Mammary epithelial cell (primary cell): ENCODE data around the gene FAM90A26.
"Not testable (repeated sequence)": the region's sequence is repeated elsewhere in the genome, so short reads cannot be mapped to it uniquely, and the experiment has no call there.

Experiments used
- CTCF ChIP-seq, 2 donors: IDR thresholded peaks in 1 of 2; conservative IDR thresholded peaks in 1 of 2; 2 replicates each; pipeline ENCODE4 v1.5.1; 2011 to 2012; ENCODE audit warnings: inconsistent platforms in 2 of 2, low read length in 2 of 2, mild to moderate bottlenecking in 2 of 2, control low read depth in 1 of 2, low read depth in 1 of 2; ENCODE audit not compliant: insufficient read depth in 1 of 2; ENCODE audit errors: extremely low read depth in 1 of 2
- EZH2 ChIP-seq: IDR thresholded peaks from 2 replicates; pipeline ENCODE4 v1.6.1; 2012; ENCODE audit warnings: low read length, inconsistent platforms, borderline replicate concordance

DNA sequence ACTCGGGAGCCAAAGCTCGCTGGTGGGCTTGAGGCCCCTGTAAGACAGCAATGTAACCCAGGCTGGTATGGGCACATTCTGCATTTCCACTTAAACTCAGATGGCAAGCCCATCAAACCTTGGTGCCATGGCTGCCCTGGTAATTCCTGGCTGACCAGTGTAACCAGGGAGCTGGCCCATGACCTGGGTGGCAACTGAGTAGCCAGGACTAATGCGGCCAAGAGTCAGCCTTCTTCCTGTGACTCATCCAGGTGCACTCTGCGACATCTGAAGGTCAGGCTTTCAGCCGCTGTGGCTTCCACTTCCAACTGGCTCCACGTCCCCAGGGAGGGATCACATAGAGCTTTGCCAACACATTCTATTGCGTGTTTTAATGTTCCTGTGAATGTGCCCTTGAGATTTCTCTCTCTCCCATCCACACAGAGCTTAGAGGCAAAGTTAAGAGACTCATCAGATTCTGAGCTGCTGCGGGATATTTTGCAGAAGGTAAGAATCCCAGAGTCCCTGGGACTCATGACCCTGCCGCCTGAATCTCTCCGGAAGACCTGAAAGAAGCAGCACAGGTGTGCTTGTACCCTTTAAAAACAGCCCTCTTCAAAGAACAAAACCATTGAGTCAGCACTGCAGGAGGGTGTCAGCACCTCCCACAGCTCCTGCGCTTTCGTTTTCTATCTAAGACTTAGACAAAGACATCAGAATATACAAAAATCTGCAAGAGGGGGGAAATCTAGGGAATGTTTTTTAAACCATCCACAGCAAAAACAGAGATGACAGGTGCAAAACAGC lies 14.9 kb upstream of the FAM90A26 start:
- TF ChIP-seq CTCF (conservative IDR thresholded peaks at IDR 0.05 in 1 of 2, IDR thresholded peaks at IDR 0.05 in 1 of 2; ENCODE audit: extremely low read depth in 1 of 2, insufficient read depth in 1 of 2, low read depth in 1 of 2, low read length in 2 of 2); EZH2: not testable (repeated sequence)
